ENCODE data around the gene TPCN2. TPM values are rescaled to one million over a fixed set of nuclear protein-coding genes. Genes with fewer than 3 reads are reported as not detected.

The TPCN2 gene
- total RNA-seq, 1 donor from 2014 or later, result 12.6 TPM

GRCh38 chr11:69057236-69057635 lies 8.5 kb downstream of the TPCN2 start:
- no peak for TF ChIP-seq CTCF (IDR thresholded peaks at IDR 0.05)
- H3K27me3 Mint-ChIP-seq (ENCODE audit: low read depth), result no peaks in the 10 kb centered on the region

GRCh38 chr11:69057801-69058200 lies 9.1 kb downstream of the TPCN2 start:
- peaks cover 1% of the 10 kb centered on the region for H3K36me3 Mint-ChIP-seq (ENCODE audit: low read depth)
- no peak overlapping the region for H3K4me3 Mint-ChIP-seq (ENCODE audit: unreplicated experiment)
- H3K27me3 Mint-ChIP-seq (ENCODE audit: low read depth), result no peaks in the 10 kb centered on the region
- TF ChIP-seq CTCF (IDR thresholded peaks at IDR 0.05), result no peak
- DNase-seq (ENCODE audit: low spot score), result no peak
- no peak overlapping the region for H3K27ac Mint-ChIP-seq (ENCODE audit: unreplicated experiment)
- H3K4me1 Mint-ChIP-seq (ENCODE audit: low read depth), result no peaks in the 10 kb centered on the region
- no peaks in the 10 kb centered on the region for H3K9me3 Mint-ChIP-seq (ENCODE audit: low read depth)

More at GRCh38 chr11:69057236-69057635, 8.5 kb downstream of the TPCN2 start:
- peaks cover under 1% of the 10 kb centered on the region for H3K4me1 Mint-ChIP-seq (ENCODE audit: low read depth)
- DNase-seq (ENCODE audit: low spot score), result no peak
- no peaks in the 10 kb centered on the region for H3K9me3 Mint-ChIP-seq (ENCODE audit: low read depth)
- no peak overlapping the region for H3K4me3 Mint-ChIP-seq (ENCODE audit: unreplicated experiment)
- peaks cover 1% of the 10 kb centered on the region for H3K36me3 Mint-ChIP-seq (ENCODE audit: low read depth)
- no peak overlapping the region for H3K27ac Mint-ChIP-seq (ENCODE audit: unreplicated experiment)

- no peaks in the 10 kb centered on the region for H3K9me3 Mint-ChIP-seq (ENCODE audit: low read depth)
- DNase-seq (ENCODE audit: low spot score), result no peak
- no peak overlapping the region for H3K27ac Mint-ChIP-seq (ENCODE audit: unreplicated experiment)
- H3K27me3 Mint-ChIP-seq (ENCODE audit: low read depth), result no peaks in the 10 kb centered on the region
- no peak overlapping the region for H3K4me3 Mint-ChIP-seq (ENCODE audit: unreplicated experiment)
- TF ChIP-seq CTCF (IDR thresholded peaks at IDR 0.05), result no peak
- H3K4me1 Mint-ChIP-seq (ENCODE audit: low read depth), result no peaks in the 10 kb centered on the region
- H3K36me3 Mint-ChIP-seq (ENCODE audit: low read depth), result peaks cover 1% of the 10 kb centered on the region
Measured at GRCh38 chr11:69058511-69059270, 10.0 kb downstream of the TPCN2 start.

GRCh38 chr11:69059429-69059828 lies 10.7 kb downstream of the TPCN2 start:
- TF ChIP-seq CTCF (IDR thresholded peaks at IDR 0.05), result no peak
- H3K9me3 Mint-ChIP-seq (ENCODE audit: low read depth), result no peaks in the 10 kb centered on the region
- no peak overlapping the region for H3K27ac Mint-ChIP-seq (ENCODE audit: unreplicated experiment)
- no peaks in the 10 kb centered on the region for H3K4me1 Mint-ChIP-seq (ENCODE audit: low read depth)
- no peaks in the 10 kb centered on the region for H3K27me3 Mint-ChIP-seq (ENCODE audit: low read depth)
- no peak for DNase-seq (ENCODE audit: low spot score)
- H3K36me3 Mint-ChIP-seq (ENCODE audit: low read depth), result peaks cover 1% of the 10 kb centered on the region
- no peak overlapping the region for H3K4me3 Mint-ChIP-seq (ENCODE audit: unreplicated experiment)

GRCh38 chr11:69059985-69060384 lies 11.3 kb downstream of the TPCN2 start:
- no peak for DNase-seq (ENCODE audit: low spot score)
- TF ChIP-seq CTCF (IDR thresholded peaks at IDR 0.05), result no peak
- no peaks in the 10 kb centered on the region for H3K27me3 Mint-ChIP-seq (ENCODE audit: low read depth)
- H3K9me3 Mint-ChIP-seq (ENCODE audit: low read depth), result no peaks in the 10 kb centered on the region
- peaks cover 1% of the 10 kb centered on the region for H3K36me3 Mint-ChIP-seq (ENCODE audit: low read depth)
- H3K4me3 Mint-ChIP-seq (ENCODE audit: unreplicated experiment), result no peak overlapping the region
- no peaks in the 10 kb centered on the region for H3K4me1 Mint-ChIP-seq (ENCODE audit: low read depth)
- no peak overlapping the region for H3K27ac Mint-ChIP-seq (ENCODE audit: unreplicated experiment)
